Loucy (cell line): ENCODE results near the gene PEX11B.

Experiments used
- EZH2phosphoT487 ChIP-seq: fragments of 200-600 bp; IDR thresholded peaks from 2 replicates; pipeline ENCODE4 v1.6.1; 2018; ENCODE audit warnings: antibody characterized with exemption, mild to moderate bottlenecking, moderate library complexity, borderline replicate concordance
- TF ChIP-seq, protein P1 (sequence below): fragments of 200-600 bp; sonication (generic); conservative IDR thresholded peaks from 2 replicates; pipeline ENCODE4 v1.5.1; 2014; ENCODE audit warnings: mild to moderate bottlenecking, antibody characterized with exemption, low read length

- TF ChIP-seq, protein P1, sequence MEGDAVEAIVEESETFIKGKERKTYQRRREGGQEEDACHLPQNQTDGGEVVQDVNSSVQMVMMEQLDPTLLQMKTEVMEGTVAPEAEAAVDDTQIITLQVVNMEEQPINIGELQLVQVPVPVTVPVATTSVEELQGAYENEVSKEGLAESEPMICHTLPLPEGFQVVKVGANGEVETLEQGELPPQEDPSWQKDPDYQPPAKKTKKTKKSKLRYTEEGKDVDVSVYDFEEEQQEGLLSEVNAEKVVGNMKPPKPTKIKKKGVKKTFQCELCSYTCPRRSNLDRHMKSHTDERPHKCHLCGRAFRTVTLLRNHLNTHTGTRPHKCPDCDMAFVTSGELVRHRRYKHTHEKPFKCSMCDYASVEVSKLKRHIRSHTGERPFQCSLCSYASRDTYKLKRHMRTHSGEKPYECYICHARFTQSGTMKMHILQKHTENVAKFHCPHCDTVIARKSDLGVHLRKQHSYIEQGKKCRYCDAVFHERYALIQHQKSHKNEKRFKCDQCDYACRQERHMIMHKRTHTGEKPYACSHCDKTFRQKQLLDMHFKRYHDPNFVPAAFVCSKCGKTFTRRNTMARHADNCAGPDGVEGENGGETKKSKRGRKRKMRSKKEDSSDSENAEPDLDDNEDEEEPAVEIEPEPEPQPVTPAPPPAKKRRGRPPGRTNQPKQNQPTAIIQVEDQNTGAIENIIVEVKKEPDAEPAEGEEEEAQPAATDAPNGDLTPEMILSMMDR, result no peak
- TF ChIP-seq EZH2phosphoT487, result no peak
Observed at GRCh38 chr1:145961425-145962156, 43.1 kb upstream of the PEX11B start.
